SJSA1 (cell line): Measurements from ENCODE around the gene ATP5MC3. TPM values are rescaled to one million over a fixed set of nuclear protein-coding genes. Genes with fewer than 3 reads are reported as not detected.
A peak's percentile ranks its signal among the peaks of the same experiment; 100 is the strongest.
"Not testable (repeated sequence)": the region's sequence is repeated elsewhere in the genome, so short reads cannot be mapped to it uniquely, and the experiment has no call there.

ENCODE experiments used
- DNase-seq, 2 experiments: peaks; one replicate each; pipeline ENCODE4 v3.0.0-alpha.2; 2015 to 2020; ENCODE audit warnings: low spot score in 2 of 2, low read depth in 1 of 2
- H3K27ac ChIP-seq: fragments of 250-450 bp; sonication (Bioruptor Pico); 2 replicates; pipeline ENCODE4 v1.5.1; 2020; ENCODE audit warnings: mild to moderate bottlenecking, moderate library complexity
- H3K27me3 ChIP-seq: fragments of 250-450 bp; sonication (Bioruptor Pico); replicated peaks from 2 replicates; pipeline ENCODE4 v1.5.1; 2020; ENCODE audit warnings: mild to moderate bottlenecking, moderate library complexity
- H3K36me3 ChIP-seq: fragments of 250-450 bp; sonication (Bioruptor Pico); 2 replicates; pipeline ENCODE4 v1.5.1; 2020; ENCODE audit warnings: mild to moderate bottlenecking
- H3K4me1 ChIP-seq: fragments of 250-450 bp; sonication (Bioruptor Pico); replicated peaks from 2 replicates; pipeline ENCODE4 v1.6.1; 2021; ENCODE audit warnings: mild to moderate bottlenecking
- H3K4me3 ChIP-seq: fragments of 250-450 bp; sonication (Bioruptor Pico); 2 replicates; pipeline ENCODE4 v1.5.1; 2020; ENCODE audit warnings: mild to moderate bottlenecking
- H3K9me3 ChIP-seq: fragments of 250-450 bp; sonication (Bioruptor Pico); replicated peaks from 2 replicates; pipeline ENCODE4 v1.5.1; 2020; ENCODE audit warnings: mild to moderate bottlenecking
- total RNA-seq: library from RNA; depleted of rRNA; stranded (reverse); fragments of >200 nt; shearing (Covaris generic); gene quantifications from 2 replicates; pipeline ENCODE4 v1.2.3, GENCODE V29; 2014; rRNA removed

The ATP5MC3 gene
- total RNA-seq: 374 and 424 TPM in 2 replicates

DNA sequence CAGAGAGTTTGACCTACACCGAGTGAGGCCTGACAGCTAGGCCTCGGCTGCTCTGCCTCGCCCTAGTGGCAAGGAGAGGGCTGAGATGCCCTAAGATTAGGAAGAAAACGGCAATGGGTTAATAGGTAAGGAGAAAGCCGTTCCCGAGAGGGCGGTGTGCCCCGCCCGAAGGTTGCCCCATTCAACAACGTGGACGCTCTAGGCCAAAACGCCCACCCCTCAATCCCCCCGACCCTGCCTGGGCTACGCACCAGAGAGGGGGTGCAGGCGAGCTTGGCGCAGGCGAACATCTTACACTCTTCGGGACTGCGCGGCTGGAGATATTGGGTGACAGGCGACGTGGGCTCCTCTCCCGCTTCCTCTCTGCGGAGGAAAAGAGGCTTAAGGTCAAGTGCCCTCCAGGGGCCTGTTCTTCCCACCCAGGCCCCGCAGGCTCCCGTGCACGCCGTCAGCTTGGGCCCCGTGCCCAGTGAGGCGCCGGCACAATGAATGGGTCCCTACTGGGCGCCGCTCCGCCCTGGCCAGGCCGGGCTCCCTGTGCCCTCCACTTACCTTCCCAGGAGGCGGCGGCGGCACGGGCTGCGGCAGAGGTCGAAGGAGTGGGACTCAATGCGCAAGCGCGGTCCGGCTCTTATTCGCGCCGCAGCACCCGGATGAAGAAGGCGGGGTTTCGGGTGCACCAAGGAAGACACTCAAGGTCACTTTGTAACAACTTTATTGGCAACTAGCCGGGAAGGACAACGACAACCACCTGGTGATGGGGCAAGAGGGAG is at the start of gene ATP5MC3:
ATP5MC3 (minus strand) TSS at position 607 of the 773 bp plus-strand sequence; CDS start at position 290, 317 bp downstream.
- peak; percentile 91 to 94 for DNase-seq
- H3K27me3 ChIP-seq: no peaks in the 10 kb centered on the region
- peaks cover 14% of the 10 kb centered on the region for H3K4me1 ChIP-seq
- peaks cover 51% of the 10 kb centered on the region for H3K36me3 ChIP-seq
- peak within 1 kb of the TSS; percentile 14 for H3K27ac ChIP-seq
- H3K9me3 ChIP-seq: no peaks in the 10 kb centered on the region
- H3K4me3 ChIP-seq: peak within 1 kb of the TSS; percentile 80

DNA sequence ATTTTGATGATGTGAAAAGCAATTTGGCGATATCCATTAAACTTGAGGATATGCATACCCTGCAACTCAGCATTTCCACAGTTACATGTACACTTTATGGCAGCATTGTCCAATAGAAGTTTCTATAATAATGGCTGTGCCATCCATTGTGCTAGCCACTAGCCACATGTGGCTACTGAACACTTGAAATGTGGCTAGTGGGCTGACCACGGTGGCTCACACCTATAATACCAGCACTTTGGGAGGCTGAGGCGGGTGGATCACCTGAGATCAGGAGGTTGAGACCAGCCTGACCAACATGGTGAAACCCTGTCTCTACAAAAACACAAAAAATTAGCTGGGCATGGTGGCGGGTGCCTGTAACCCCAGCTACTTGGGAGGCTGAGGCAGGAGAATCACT is 47.1 kb upstream of the ATP5MC3 start:
- not testable (repeated sequence) for H3K4me3 ChIP-seq, H3K4me1 ChIP-seq, DNase-seq, H3K36me3 ChIP-seq, H3K9me3 ChIP-seq, H3K27ac ChIP-seq
- H3K27me3 ChIP-seq: peaks cover 23% of the 10 kb centered on the region; the same call in 1 of the 2 replicates

DNA sequence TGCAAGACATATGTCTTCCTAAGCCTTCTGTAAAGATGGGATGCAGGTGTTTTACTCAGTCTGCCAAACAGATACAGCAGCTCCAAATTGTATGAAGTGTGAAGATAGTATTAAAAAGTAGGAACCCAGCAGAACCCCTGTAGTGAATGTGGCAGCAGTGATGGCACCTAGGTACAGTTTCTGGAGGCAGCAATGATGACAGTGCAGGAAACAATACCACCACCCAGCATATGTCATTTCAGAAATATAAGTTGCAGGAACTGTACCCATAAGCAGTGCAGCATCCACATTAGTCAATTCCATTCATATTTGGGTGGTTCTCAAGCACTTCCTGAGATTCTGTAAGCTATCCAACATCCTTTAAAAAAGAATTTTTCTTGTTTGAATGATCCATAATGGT is 46.7 kb upstream of the ATP5MC3 start:
- Histone ChIP-seq H3K36me3 (no peaks in the 10 kb centered on the region), H3K9me3 (no peaks in the 10 kb centered on the region), H3K27me3 (peaks cover 23% of the 10 kb centered on the region; the same call in 1 of the 2 replicates), H3K4me1 (no peaks in the 10 kb centered on the region), H3K4me3 (no peak overlapping the region), H3K27ac (no peak overlapping the region)
- DNase-seq: no peak

DNA sequence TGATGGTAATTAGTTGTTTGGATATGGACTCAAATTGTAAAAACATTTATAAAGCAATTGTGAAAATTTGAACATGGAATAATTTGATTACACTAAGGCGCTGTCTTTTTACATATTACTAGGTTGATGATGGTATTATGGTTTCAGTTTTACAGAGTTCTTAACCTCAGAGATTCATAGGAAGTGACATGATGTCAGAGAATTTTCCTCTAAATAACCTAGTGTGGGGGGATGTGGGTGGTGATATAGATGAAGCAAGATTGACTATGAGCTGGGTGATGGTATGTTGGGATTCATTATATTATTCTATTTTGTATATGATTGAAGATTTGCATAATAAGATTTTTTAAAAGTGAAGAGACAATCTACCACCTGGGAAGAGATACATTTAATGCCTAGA is 45.9 kb upstream of the ATP5MC3 start:
- no peak for DNase-seq
- Histone ChIP-seq H3K27ac (no peak overlapping the region), H3K27me3 (peaks cover 23% of the 10 kb centered on the region; the same call in 1 of the 2 replicates), H3K9me3 (no peaks in the 10 kb centered on the region), H3K36me3 (no peaks in the 10 kb centered on the region), H3K4me1 (no peaks in the 10 kb centered on the region), H3K4me3 (no peak overlapping the region)

DNA sequence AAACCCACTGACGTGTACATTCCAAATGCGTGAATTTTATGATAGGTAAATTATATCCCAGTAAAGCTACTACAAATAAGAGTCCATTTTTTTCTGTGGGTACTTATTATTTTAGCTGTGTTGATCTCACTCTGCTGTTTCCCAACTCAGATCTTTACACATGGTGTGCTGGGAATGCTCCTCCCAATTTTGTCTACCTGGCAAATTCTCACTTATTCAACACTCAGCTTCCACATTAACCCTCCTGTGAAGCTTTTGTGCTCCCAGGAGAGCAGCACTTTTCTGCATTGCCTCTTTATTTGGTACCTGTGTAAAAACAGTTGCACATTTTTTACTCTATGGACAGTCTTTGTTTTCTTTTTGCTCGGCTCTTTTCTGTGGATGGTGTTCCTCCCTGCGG is 38.6 kb upstream of the ATP5MC3 start:
- no peak overlapping the region for H3K27ac ChIP-seq
- H3K36me3 ChIP-seq: no peaks in the 10 kb centered on the region
- H3K9me3 ChIP-seq: no peaks in the 10 kb centered on the region
- no peak for DNase-seq
- no peaks in the 10 kb centered on the region for H3K4me1 ChIP-seq
- no peak overlapping the region for H3K4me3 ChIP-seq
- H3K27me3 ChIP-seq: peaks cover 26% of the 10 kb centered on the region

DNA sequence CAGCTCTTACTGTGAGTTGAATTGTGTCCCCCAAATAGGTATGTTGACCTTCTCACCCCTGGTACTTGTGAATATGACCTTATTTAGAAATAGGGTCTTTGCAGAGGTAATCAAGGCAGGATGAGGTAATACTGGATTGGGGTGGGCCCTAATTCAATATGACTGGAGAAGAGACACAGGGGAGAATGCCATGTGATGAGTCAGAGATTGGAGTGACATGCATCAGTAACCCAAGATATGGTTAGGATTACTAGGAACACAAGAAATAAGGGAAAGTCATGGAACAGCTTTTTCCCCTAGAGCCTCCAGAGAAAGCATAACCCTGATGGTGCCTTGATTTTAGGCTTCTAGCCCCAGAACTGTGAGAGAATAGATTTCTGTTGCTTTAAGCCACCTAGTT is 37.0 kb upstream of the ATP5MC3 start:
- H3K4me3 ChIP-seq: no peak overlapping the region
- no peaks in the 10 kb centered on the region for H3K36me3 ChIP-seq
- H3K9me3 ChIP-seq: no peaks in the 10 kb centered on the region
- no peak overlapping the region for H3K27ac ChIP-seq
- H3K4me1 ChIP-seq: no peaks in the 10 kb centered on the region
- peaks cover 23% of the 10 kb centered on the region for H3K27me3 ChIP-seq
- DNase-seq: no peak

DNA sequence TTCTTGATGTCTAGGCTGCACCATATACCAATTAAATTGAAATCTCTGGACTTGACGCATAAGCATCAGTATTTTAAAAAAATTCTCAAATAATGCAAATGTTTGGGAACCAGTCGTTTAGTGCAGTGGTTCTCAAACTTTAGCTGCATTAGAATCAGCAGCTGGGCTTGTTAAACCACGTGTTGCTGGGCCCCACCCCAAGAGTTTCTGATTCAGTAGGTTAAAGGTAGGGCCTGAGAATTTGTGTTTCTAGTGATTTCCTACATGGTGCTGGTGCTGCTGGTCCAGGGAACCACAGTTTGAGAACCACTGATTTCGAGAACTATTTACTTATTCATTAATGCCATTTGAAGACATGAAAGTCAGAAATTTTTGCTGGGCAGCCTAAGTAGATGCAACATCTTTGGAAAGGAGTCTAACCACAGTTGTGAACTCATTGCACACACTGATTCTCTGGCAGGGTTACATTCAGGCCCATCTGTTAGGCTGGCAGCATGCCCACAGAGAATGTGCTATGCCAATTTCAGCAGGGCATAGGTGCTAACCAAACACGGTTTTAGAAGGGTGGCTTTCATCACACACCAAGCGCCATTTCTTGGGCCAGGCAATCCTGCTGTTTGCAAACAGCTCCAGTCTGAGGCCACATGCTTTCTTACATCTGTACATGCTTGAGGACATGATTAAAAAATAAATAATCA is 26.4 kb upstream of the ATP5MC3 start:
- no peak for DNase-seq

DNA sequence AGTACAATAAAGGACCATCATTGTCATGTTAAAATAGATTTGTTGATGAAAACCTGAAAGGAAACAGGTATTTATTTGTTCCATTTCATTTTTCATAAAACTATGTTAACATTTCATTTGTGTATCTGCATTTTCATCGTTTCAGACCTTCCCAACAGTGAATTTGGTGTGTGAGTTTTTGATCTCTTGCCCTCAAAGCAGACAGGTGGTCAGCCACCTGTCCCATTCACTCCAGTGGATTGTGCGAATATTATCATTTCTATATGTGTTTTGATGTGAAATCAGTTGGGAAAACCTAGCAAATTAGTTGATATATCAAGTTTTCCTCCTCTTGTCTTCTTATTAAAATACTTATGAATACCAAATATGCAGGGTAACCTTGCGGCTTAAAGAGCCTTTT is 25.4 kb upstream of the ATP5MC3 start:
- Histone ChIP-seq H3K27ac (no peak overlapping the region), H3K4me1 (no peaks in the 10 kb centered on the region), H3K36me3 (no peaks in the 10 kb centered on the region), H3K4me3 (no peak overlapping the region), H3K9me3 (no peaks in the 10 kb centered on the region), H3K27me3 (peaks cover 12% of the 10 kb centered on the region; the same call in 1 of the 2 replicates)
- no peak for DNase-seq

More for the DNA sequence above, 26.4 kb upstream of the ATP5MC3 start:
- Histone ChIP-seq H3K27me3 (peaks cover 12% of the 10 kb centered on the region; the same call in 1 of the 2 replicates), H3K4me3 (no peak overlapping the region), H3K9me3 (no peaks in the 10 kb centered on the region), H3K4me1 (no peaks in the 10 kb centered on the region), H3K36me3 (no peaks in the 10 kb centered on the region), H3K27ac (no peak overlapping the region)

DNA sequence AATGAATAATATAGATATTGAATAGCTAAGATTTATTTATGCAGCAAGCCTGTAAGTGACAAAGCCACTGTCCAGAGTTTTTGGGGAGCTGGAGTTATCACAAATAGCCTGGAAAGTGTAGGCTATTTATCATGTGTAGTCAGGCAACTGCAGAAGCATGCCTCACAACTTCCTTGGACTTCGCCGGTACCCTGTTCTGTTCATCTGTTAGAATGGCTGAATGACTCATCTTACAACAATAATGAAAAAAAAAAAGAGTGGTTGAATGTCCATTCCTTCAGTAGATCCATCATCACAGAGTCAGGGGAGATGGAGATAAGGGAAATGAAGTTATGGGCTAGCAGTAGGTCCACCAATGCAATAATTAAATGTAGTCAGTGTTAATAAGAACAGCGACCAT is 24.0 kb upstream of the ATP5MC3 start:
- H3K4me3 ChIP-seq: no peak overlapping the region
- H3K27me3 ChIP-seq: peaks cover 9% of the 10 kb centered on the region; the same call in 1 of the 2 replicates
- H3K27ac ChIP-seq: no peak overlapping the region
- H3K36me3 ChIP-seq: no peaks in the 10 kb centered on the region
- H3K9me3 ChIP-seq: no peaks in the 10 kb centered on the region
- no peak for DNase-seq
- H3K4me1 ChIP-seq: no peaks in the 10 kb centered on the region

DNA sequence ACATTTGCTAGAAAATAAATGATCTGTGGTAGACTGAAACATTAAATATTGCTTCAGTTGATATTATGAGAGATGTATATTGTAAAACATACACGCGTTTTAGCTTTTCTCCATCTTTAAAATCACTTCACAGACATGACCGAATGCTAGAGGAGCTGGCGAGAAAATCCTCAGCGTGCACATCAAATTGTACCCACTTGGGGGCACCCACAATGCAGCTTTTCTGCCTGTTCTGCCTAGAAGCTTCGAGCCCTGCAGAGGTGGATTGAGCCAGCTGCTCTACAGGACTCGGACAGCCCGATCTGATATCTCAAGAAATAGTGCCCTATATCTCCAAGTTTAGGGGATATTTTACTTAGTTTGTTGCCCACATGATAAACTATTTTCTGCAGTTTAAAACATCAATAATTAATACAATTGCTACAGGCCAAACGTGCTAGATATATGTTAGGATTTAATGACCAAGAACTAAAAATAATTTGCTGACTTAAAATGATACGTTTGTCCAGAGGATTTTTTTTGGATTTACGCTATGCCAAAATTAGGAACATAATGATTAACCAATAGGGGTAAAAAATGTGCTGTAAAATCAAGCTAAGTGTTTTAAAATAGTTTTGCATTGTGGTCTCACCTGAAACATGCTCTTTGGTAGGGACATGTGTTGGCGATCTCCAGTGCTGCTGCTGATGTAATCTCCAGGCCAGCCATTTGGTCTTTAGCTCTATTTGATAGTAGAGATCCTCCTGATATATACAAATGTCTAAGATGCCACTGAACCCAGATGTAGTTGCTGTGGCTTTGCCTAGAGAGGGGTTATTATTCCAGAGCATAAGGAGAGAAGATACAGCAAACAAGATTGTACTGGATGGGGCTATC is 22.3 kb upstream of the ATP5MC3 start:
- peak; percentile 16 to 52 for DNase-seq
- Histone ChIP-seq H3K27me3 (peaks cover 9% of the 10 kb centered on the region; the same call in 1 of the 2 replicates), H3K9me3 (no peaks in the 10 kb centered on the region), H3K27ac (no peak overlapping the region), H3K4me3 (no peak overlapping the region), H3K36me3 (no peaks in the 10 kb centered on the region), H3K4me1 (no peaks in the 10 kb centered on the region)

DNA sequence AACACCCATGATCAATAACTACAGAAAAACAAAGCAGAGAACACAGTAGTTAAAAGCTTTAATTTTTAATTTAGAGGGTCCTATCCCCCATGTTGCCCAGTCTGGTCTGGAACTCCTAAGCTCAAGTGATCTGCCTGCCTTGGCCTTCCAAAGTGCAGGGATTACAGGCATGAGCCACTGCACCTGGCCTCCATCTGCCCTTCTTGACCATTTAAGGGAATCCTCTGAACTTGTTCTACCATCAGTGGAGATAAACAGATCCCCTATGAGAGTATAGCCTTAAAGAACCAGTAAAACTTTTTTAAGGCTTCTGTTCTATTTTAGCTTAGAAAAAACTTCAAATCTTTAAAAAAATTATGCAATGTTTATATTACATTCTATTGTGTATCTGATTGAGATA is 13.5 kb upstream of the ATP5MC3 start:
- no peak overlapping the region for H3K4me3 ChIP-seq
- H3K27me3 ChIP-seq: no peaks in the 10 kb centered on the region
- no peak overlapping the region for H3K27ac ChIP-seq
- H3K4me1 ChIP-seq: no peaks in the 10 kb centered on the region
- no peak for DNase-seq
- H3K9me3 ChIP-seq: no peaks in the 10 kb centered on the region
- no peaks in the 10 kb centered on the region for H3K36me3 ChIP-seq

DNA sequence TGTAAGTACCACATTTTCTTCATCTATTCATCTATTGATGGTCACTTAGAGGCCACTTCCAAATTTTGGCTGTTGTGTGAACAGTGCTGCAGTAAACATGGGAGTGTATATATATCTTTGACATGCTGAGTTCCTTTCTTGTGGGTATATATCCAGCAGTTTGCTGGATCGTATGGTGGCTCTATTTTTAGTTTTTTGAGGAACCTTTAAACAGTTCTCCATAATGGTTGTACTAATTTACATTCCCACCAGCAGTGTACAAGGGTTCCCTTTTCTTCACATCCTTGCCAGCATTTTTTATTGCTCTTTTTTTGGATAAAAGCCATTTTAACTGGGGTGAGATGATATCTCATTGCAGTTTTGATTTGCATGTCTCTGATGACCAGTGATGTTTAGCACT is 7.3 kb upstream of the ATP5MC3 start:
- no peaks in the 10 kb centered on the region for H3K4me1 ChIP-seq
- no peak overlapping the region for H3K27ac ChIP-seq
- no peaks in the 10 kb centered on the region for H3K9me3 ChIP-seq
- no peak overlapping the region for H3K4me3 ChIP-seq
- H3K27me3 ChIP-seq: peaks cover 3% of the 10 kb centered on the region; the same call in 1 of the 2 replicates
- no peak for DNase-seq
- no peaks in the 10 kb centered on the region for H3K36me3 ChIP-seq

DNA sequence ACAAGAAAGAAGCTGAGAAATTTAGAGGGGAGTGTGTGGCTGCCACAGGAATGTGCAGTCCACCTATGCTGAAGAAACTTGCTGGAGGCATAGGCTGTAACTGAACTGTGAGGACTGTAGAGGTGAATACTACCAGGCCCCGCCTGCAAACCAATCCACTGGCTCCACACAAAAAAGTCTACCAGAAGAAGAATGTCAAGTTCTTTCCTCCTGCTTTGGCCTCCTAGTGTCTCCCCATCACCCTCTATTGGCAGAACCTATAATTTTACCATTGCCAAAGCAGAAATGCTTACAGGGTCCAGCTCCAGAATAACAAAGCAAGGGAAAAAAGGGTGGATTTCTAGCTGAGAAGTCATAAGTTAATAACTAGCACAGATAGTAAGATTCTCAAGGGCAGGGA is 5.9 kb upstream of the ATP5MC3 start:
- Histone ChIP-seq H3K9me3 (no peaks in the 10 kb centered on the region), H3K27me3 (peaks cover 3% of the 10 kb centered on the region; the same call in 1 of the 2 replicates), H3K27ac (no peak overlapping the region), H3K4me3 (no peak overlapping the region), H3K36me3 (no peaks in the 10 kb centered on the region), H3K4me1 (no peaks in the 10 kb centered on the region)
- no peak for DNase-seq
